Gastrocnemius medialis (tissue), 4 donors: Measurements from ENCODE around the gene SMAD2.

Source experiments
- POLR2A ChIP-seq, 2 donors: fragments of 450-650 bp; IDR thresholded peaks; one replicate each; pipeline ENCODE4 v1.6.1; 2017; ENCODE audit warnings: antibody characterized with exemption in 2 of 2, mild to moderate bottlenecking in 2 of 2, moderate library complexity in 2 of 2
- TF ChIP-seq, protein P1 (sequence below), 5 experiments: fragments of 450-650 bp in 3 of 5; fragments of 200-600 bp in 2 of 5; sonication (generic) in 2 of 5; IDR thresholded peaks in 4 of 5; conservative IDR thresholded peaks in 1 of 5; 1 replicate in 4 of 5; 2 replicates in 1 of 5; pipeline ENCODE4 v1.5.1; 2016 to 2019; ENCODE audit warnings: antibody characterized with exemption in 5 of 5, mild to moderate bottlenecking in 3 of 5, moderate library complexity in 3 of 5

DNA sequence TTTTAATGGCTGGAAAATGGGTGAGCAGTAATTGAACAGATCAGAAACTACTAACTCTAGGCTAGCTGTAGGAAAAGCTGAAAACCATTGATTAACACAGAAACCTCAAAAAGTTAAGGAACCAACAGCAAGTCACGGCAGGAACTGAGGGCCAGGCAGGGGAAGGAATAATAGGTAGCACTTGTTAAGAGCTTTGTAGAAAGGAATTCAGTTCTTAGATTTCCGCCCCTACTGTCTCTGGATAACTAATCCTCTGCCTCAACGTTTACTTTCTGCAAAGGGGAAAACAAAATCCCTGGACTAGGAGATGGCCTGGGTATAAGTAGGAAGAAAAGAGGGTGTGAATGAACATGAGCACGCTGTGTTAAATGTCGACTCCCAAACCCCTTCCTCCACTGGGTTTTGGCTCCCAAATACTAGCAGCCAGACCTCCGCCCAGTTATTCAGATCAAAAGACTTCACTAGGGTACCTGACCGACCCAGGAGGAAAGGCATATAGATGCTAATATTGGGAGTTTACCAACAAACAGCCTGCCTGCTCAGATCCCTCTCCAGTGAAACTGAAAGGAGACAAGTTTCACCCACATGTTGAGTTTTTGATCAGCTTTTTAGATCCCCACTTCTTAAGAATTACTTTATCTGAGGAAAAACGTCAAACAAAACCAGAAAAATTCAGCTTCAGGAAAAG, 12.4 kb downstream of the SMAD2 start:
- TF ChIP-seq, protein P1, sequence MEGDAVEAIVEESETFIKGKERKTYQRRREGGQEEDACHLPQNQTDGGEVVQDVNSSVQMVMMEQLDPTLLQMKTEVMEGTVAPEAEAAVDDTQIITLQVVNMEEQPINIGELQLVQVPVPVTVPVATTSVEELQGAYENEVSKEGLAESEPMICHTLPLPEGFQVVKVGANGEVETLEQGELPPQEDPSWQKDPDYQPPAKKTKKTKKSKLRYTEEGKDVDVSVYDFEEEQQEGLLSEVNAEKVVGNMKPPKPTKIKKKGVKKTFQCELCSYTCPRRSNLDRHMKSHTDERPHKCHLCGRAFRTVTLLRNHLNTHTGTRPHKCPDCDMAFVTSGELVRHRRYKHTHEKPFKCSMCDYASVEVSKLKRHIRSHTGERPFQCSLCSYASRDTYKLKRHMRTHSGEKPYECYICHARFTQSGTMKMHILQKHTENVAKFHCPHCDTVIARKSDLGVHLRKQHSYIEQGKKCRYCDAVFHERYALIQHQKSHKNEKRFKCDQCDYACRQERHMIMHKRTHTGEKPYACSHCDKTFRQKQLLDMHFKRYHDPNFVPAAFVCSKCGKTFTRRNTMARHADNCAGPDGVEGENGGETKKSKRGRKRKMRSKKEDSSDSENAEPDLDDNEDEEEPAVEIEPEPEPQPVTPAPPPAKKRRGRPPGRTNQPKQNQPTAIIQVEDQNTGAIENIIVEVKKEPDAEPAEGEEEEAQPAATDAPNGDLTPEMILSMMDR (IDR thresholded peaks at IDR 0.05 in 4 of 5, conservative IDR thresholded peaks at IDR 0.05 in 1 of 5) = no peak
- TF ChIP-seq POLR2A (IDR thresholded peaks at IDR 0.05) = no peak
